Measurements from ENCODE around the gene GLE1.

GLE1 gene

GRCh38 chr9:128551657-128552152 lies 47.2 kb downstream of the GLE1 start:
- DNase-seq, result no peak
- no peak for ATAC-seq (replicated peaks)
- Mint-ChIP-seq H3K27me3 (no peaks in the 10 kb centered on the region), H3K27ac (peak overlapping the region; percentile 98), H3K9me3 (no peaks in the 10 kb centered on the region), H3K4me1 (peaks cover 8 to 17% of the 10 kb centered on the region in 2 donors), H3K36me3 (no peaks in the 10 kb centered on the region), H3K4me3 (no peak overlapping the region)

GRCh38 chr9:128552153-128552743 lies 47.7 kb downstream of the GLE1 start, which contains the start of gene SPTAN1:
TSS of gene SPTAN1 (plus strand) at chr9:128552587. CDS start at chr9:128566741, 14,154 bp downstream.
- Mint-ChIP-seq H3K27me3 (no peaks in the 10 kb centered on the region), H3K4me1 (peaks cover 10 to 22% of the 10 kb centered on the region in 2 donors), H3K4me3 (no peak within 1 kb of the TSS), H3K27ac (peak within 1 kb of the TSS; percentile 98), H3K9me3 (no peaks in the 10 kb centered on the region), H3K36me3 (no peaks in the 10 kb centered on the region)
- peak; percentile 92 for DNase-seq
- ATAC-seq (replicated peaks), result peak; percentile 77 to 86

- no peaks in the 10 kb centered on the region for H3K27me3 Mint-ChIP-seq
- no peak overlapping the region for H3K27ac Mint-ChIP-seq
- peak; percentile 11 for DNase-seq
- no peaks in the 10 kb centered on the region for H3K36me3 Mint-ChIP-seq
- H3K4me1 Mint-ChIP-seq, result peaks cover 13 to 25% of the 10 kb centered on the region in 2 donors
- H3K9me3 Mint-ChIP-seq, result no peaks in the 10 kb centered on the region
- peak; percentile 30 to 55 for ATAC-seq (replicated peaks)
- H3K4me3 Mint-ChIP-seq, result no peak overlapping the region
Observed at GRCh38 chr9:128552744-128553440, 48.4 kb downstream of the GLE1 start.

- DNase-seq, result no peak
- Mint-ChIP-seq H3K9me3 (no peaks in the 10 kb centered on the region), H3K4me1 (peaks cover 17 to 33% of the 10 kb centered on the region in 2 donors), H3K4me3 (no peak overlapping the region), H3K27ac (no peak overlapping the region), H3K27me3 (no peaks in the 10 kb centered on the region), H3K36me3 (no peaks in the 10 kb centered on the region)
- no peak for ATAC-seq (replicated peaks)
Observed at GRCh38 chr9:128553728-128554127, 49.2 kb downstream of the GLE1 start.

- peaks cover 0 to 4% of the 10 kb centered on the region in 2 donors for H3K36me3 Mint-ChIP-seq
- peaks cover 22 to 39% of the 10 kb centered on the region in 2 donors for H3K4me1 Mint-ChIP-seq
- H3K27ac Mint-ChIP-seq, result no peak overlapping the region
- no peaks in the 10 kb centered on the region for H3K27me3 Mint-ChIP-seq
- no peak overlapping the region for H3K4me3 Mint-ChIP-seq
- no peak for DNase-seq
- no peaks in the 10 kb centered on the region for H3K9me3 Mint-ChIP-seq
- no peak for ATAC-seq (replicated peaks)
Observed at GRCh38 chr9:128554155-128554862, 49.8 kb downstream of the GLE1 start.

GRCh38 chr9:128555180-128555721 lies 50.7 kb downstream of the GLE1 start:
- Mint-ChIP-seq H3K27ac (no peak overlapping the region), H3K9me3 (no peaks in the 10 kb centered on the region), H3K36me3 (peaks cover 0 to 4% of the 10 kb centered on the region in 2 donors), H3K4me1 (peaks cover 22 to 37% of the 10 kb centered on the region in 2 donors), H3K27me3 (no peaks in the 10 kb centered on the region), H3K4me3 (no peak overlapping the region)
- no peak for DNase-seq
- no peak for ATAC-seq (replicated peaks)

DNA sequence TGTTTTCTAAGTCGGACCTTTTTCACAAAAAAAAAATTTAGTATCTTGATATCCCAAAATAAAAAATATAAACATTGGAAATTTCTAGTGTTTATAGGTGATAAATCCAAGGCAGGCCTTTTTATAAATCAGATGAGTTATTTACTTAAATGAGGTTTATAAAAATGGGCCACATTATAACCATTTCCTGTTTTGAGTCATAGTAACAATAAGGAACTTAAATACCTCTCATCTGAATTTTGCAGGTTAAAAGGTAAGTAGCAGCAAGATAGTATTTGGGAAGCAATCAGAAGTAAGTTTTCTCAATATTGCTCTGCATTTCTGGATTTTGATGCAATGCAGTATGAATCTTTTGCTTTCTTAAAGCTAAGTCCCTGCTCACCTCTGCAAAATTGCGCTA lies 51.8 kb downstream of the GLE1 start:
- Mint-ChIP-seq H3K9me3 (no peaks in the 10 kb centered on the region), H3K4me1 (peaks cover 22 to 34% of the 10 kb centered on the region in 2 donors), H3K36me3 (peaks cover 2 to 4% of the 10 kb centered on the region in 2 donors), H3K27me3 (no peaks in the 10 kb centered on the region), H3K4me3 (no peak overlapping the region), H3K27ac (no peak overlapping the region)
- DNase-seq, result no peak
- no peak for ATAC-seq (replicated peaks)

- DNase-seq (no peak), ATAC-seq (replicated peaks) (no peak)
- Mint-ChIP-seq H3K4me3 (no peak overlapping the region), H3K27ac (no peak overlapping the region), H3K9me3 (no peaks in the 10 kb centered on the region), H3K27me3 (no peaks in the 10 kb centered on the region), H3K4me1 (peaks cover 14 to 27% of the 10 kb centered on the region in 2 donors), H3K36me3 (peaks cover 2 to 7% of the 10 kb centered on the region in 2 donors)
Observed at GRCh38 chr9:128556926-128557634, 52.6 kb downstream of the GLE1 start.

- H3K4me1 Mint-ChIP-seq, result peaks cover 15 to 31% of the 10 kb centered on the region in 2 donors
- ATAC-seq (replicated peaks) (peak; percentile 97 to 99), DNase-seq (peak; percentile 85)
- no peaks in the 10 kb centered on the region for H3K27me3 Mint-ChIP-seq
- peak overlapping the region; percentile 67 to 75 for H3K4me3 Mint-ChIP-seq
- H3K36me3 Mint-ChIP-seq, result peaks cover 4 to 11% of the 10 kb centered on the region in 2 donors
- no peaks in the 10 kb centered on the region for H3K9me3 Mint-ChIP-seq
- peak overlapping the region; percentile 93 for H3K27ac Mint-ChIP-seq
Observed at GRCh38 chr9:128558431-128559310, 54.2 kb downstream of the GLE1 start.

- ATAC-seq (replicated peaks) (no peak), DNase-seq (no peak)
- no peak overlapping the region for H3K4me3 Mint-ChIP-seq
- peaks cover 5 to 30% of the 10 kb centered on the region in 2 donors for H3K36me3 Mint-ChIP-seq
- H3K27me3 Mint-ChIP-seq, result no peaks in the 10 kb centered on the region
- H3K27ac Mint-ChIP-seq, result no peak overlapping the region
- H3K4me1 Mint-ChIP-seq, result peaks cover 4 to 6% of the 10 kb centered on the region in 2 donors
- no peaks in the 10 kb centered on the region for H3K9me3 Mint-ChIP-seq
Observed at GRCh38 chr9:128565578-128565977, 61.1 kb downstream of the GLE1 start.

DNA sequence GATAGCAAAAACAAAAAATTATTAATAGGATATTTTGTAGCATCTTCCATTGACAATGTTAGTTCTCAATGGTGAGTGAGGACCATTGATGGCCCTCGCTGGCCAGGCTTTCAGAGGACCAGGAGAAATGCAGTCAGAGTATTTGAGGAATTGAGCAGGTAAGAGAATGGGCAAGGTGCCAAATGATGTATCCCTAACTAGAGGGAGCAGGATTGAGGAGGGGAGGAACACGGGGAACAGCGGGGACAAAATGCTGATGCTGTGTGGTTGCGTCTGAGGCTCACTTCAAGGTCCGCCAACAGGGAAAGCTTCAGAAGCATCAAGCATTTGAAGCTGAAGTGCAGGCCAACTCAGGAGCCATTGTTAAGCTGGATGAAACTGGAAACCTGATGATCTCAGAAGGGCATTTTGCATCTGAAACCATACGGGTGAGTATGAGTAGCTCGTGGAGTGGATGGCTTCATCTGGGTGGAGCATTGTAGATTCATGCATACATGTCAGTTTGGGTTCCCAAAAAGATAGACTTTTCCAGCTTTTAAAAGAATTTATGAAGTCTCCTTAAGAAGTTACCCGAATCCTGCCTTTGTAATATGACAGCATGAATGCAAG lies 64.1 kb downstream of the GLE1 start:
- H3K4me1 Mint-ChIP-seq, result peaks cover 0 to 3% of the 10 kb centered on the region in 2 donors
- H3K36me3 Mint-ChIP-seq, result peaks cover 7 to 39% of the 10 kb centered on the region in 2 donors
- ATAC-seq (replicated peaks), result no peak
- H3K9me3 Mint-ChIP-seq, result no peaks in the 10 kb centered on the region
- DNase-seq, result no peak
- no peak overlapping the region for H3K27ac Mint-ChIP-seq
- H3K27me3 Mint-ChIP-seq, result no peaks in the 10 kb centered on the region
- no peak overlapping the region for H3K4me3 Mint-ChIP-seq

- no peak overlapping the region for H3K27ac Mint-ChIP-seq
- no peaks in the 10 kb centered on the region for H3K27me3 Mint-ChIP-seq
- H3K4me3 Mint-ChIP-seq, result no peak overlapping the region
- no peaks in the 10 kb centered on the region for H3K9me3 Mint-ChIP-seq
- ATAC-seq (replicated peaks) (no peak), DNase-seq (no peak)
- H3K4me1 Mint-ChIP-seq, result no peaks in the 10 kb centered on the region
- H3K36me3 Mint-ChIP-seq, result peaks cover 32 to 53% of the 10 kb centered on the region in 2 donors
Observed at GRCh38 chr9:128575469-128575868, 71.0 kb downstream of the GLE1 start.

- no peak for DNase-seq
Observed at GRCh38 chr9:128575916-128576315, 71.4 kb downstream of the GLE1 start.

More at GRCh38 chr9:128575916-128576315, 71.4 kb downstream of the GLE1 start:
- H3K27ac Mint-ChIP-seq, result no peak overlapping the region
- no peaks in the 10 kb centered on the region for H3K9me3 Mint-ChIP-seq
- H3K36me3 Mint-ChIP-seq, result peaks cover 35 to 57% of the 10 kb centered on the region in 2 donors
- no peak for ATAC-seq (replicated peaks)
- no peaks in the 10 kb centered on the region for H3K27me3 Mint-ChIP-seq
- no peaks in the 10 kb centered on the region for H3K4me1 Mint-ChIP-seq
- no peak overlapping the region for H3K4me3 Mint-ChIP-seq

Measured in stimulated activated naive B cell treated with anti-CD40 and anti-IgM and Interleukin-4, amounts not matched to agents 10 μg/mL and 1 μg/mL and 100 μg/mL, for 72 hours (primary cell).